ENCODE data around the gene UBE2N.

- TF ChIP-seq POLR2AphosphoS5 (IDR thresholded peaks at IDR 0.05) (no peak), POLR2A (IDR thresholded peaks at IDR 0.05) (no peak)
Observed at GRCh38 chr12:93365616-93366405, 75.9 kb downstream of the UBE2N start.

Measured in prostate gland (tissue), 1 donor.